Measurements from ENCODE around the gene LAMA2. TPM values are rescaled to one million over a fixed set of nuclear protein-coding genes. Genes with fewer than 3 reads are reported as not detected.

LAMA2 gene
- total RNA-seq, 4 donors from 2014 or later = 115 to 153 (median 134) TPM

- Histone ChIP-seq H3K9me3 (no peaks in the 10 kb centered on the region), H3K4me1 (peaks cover 0 to under 1% (median 0%) of the 10 kb centered on the region in 4 donors), H3K36me3 (peaks cover 0 to 69% (median 2%) of the 10 kb centered on the region in 4 donors), H3K4me3 (no peak overlapping the region), H3K27ac (replicated peaks in 1 of 4) (no peak overlapping the region), H3K27me3 (no peaks in the 10 kb centered on the region)
- WGBS = 83% methylated on average over 1 of the region's 1 CpG
- intact Hi-C loops (cut with DNase I) = no loop called here
- DNase-seq (ENCODE audit: extremely low spot score) = no peak
- TF ChIP-seq POLR2A (IDR thresholded peaks at IDR 0.05; ENCODE audit: low read depth) = no peak
- no peak for TF ChIP-seq EP300 (IDR thresholded peaks at IDR 0.05)
- no peak for TF ChIP-seq POLR2AphosphoS5 (IDR thresholded peaks at IDR 0.05)
- TF ChIP-seq CTCF (IDR thresholded peaks at IDR 0.05) = no peak
Measured at GRCh38 chr6:129306826-129307225, 423.9 kb downstream of the LAMA2 start.

- intact Hi-C loops (cut with DNase I) = no loop called here
- Histone ChIP-seq H3K27me3 (no peaks in the 10 kb centered on the region), H3K4me1 (peaks cover 0 to 10% (median 0%) of the 10 kb centered on the region in 4 donors), H3K9me3 (no peaks in the 10 kb centered on the region), H3K36me3 (peaks cover 0 to 65% (median 2%) of the 10 kb centered on the region in 4 donors), H3K27ac (replicated peaks in 1 of 4) (no peak overlapping the region), H3K4me3 (no peak overlapping the region)
- WGBS = 83% methylated on average over 2 of the region's 2 CpGs
- DNase-seq (ENCODE audit: extremely low spot score) = no peak
- TF ChIP-seq POLR2AphosphoS5 (IDR thresholded peaks at IDR 0.05) (no peak), POLR2A (IDR thresholded peaks at IDR 0.05; ENCODE audit: low read depth) (no peak), EP300 (IDR thresholded peaks at IDR 0.05) (no peak), CTCF (IDR thresholded peaks at IDR 0.05) (no peak)
Measured at GRCh38 chr6:129307845-129308244, 424.9 kb downstream of the LAMA2 start.

GRCh38 chr6:129309154-129309553 is 426.2 kb downstream of the LAMA2 start:
- H3K4me3 ChIP-seq = no peak overlapping the region
- no peak for DNase-seq (ENCODE audit: extremely low spot score)
- TF ChIP-seq POLR2A (IDR thresholded peaks at IDR 0.05; ENCODE audit: low read depth) (no peak), CTCF (IDR thresholded peaks at IDR 0.05) (no peak), POLR2AphosphoS5 (IDR thresholded peaks at IDR 0.05) (no peak), EP300 (IDR thresholded peaks at IDR 0.05) (no peak)
- H3K4me1 ChIP-seq = peaks cover 0 to 11% (median 0%) of the 10 kb centered on the region in 4 donors
- WGBS = 90% methylated on average over 1 of the region's 1 CpG
- H3K9me3 ChIP-seq = no peaks in the 10 kb centered on the region
- H3K27ac ChIP-seq (replicated peaks in 1 of 4) = no peak overlapping the region
- no peaks in the 10 kb centered on the region for H3K27me3 ChIP-seq
- intact Hi-C loops (cut with DNase I) = no loop called here
- peaks cover 0 to 68% (median 2%) of the 10 kb centered on the region in 4 donors for H3K36me3 ChIP-seq

- Histone ChIP-seq H3K4me3 (no peak overlapping the region), H3K27me3 (no peaks in the 10 kb centered on the region), H3K36me3 (peaks cover 0 to 81% (median 16%) of the 10 kb centered on the region in 4 donors), H3K4me1 (peaks cover 0 to 15% (median 0%) of the 10 kb centered on the region in 4 donors), H3K9me3 (no peaks in the 10 kb centered on the region), H3K27ac (replicated peaks in 1 of 4) (no peak overlapping the region)
- intact Hi-C loops (cut with DNase I) = no loop called here
- 41% methylated on average over 3 of the region's 3 CpGs for WGBS
- no peak for DNase-seq (ENCODE audit: extremely low spot score)
- TF ChIP-seq CTCF (IDR thresholded peaks at IDR 0.05) (no peak), POLR2A (IDR thresholded peaks at IDR 0.05; ENCODE audit: low read depth) (no peak), EP300 (IDR thresholded peaks at IDR 0.05) (no peak), POLR2AphosphoS5 (IDR thresholded peaks at IDR 0.05) (no peak)
Measured at GRCh38 chr6:129312880-129313279, 429.9 kb downstream of the LAMA2 start.

- Histone ChIP-seq H3K27me3 (no peaks in the 10 kb centered on the region), H3K36me3 (peaks cover 0 to 74% (median 14%) of the 10 kb centered on the region in 4 donors), H3K9me3 (no peaks in the 10 kb centered on the region), H3K4me3 (no peak overlapping the region), H3K27ac (replicated peaks in 1 of 4) (no peak overlapping the region), H3K4me1 (peaks cover 0 to 15% (median 0%) of the 10 kb centered on the region in 4 donors)
- intact Hi-C loops (cut with DNase I) = no loop called here
- no peak for DNase-seq (ENCODE audit: extremely low spot score)
- TF ChIP-seq EP300 (IDR thresholded peaks at IDR 0.05) (no peak), POLR2AphosphoS5 (IDR thresholded peaks at IDR 0.05) (no peak), POLR2A (IDR thresholded peaks at IDR 0.05; ENCODE audit: low read depth) (no peak), CTCF (IDR thresholded peaks at IDR 0.05) (no peak)
- WGBS = 81% methylated on average over 9 of the region's 9 CpGs
Measured at GRCh38 chr6:129314575-129314974, 431.6 kb downstream of the LAMA2 start.
